ENCODE measurements around the gene SRCIN1.

The SRCIN1 gene

DNA sequence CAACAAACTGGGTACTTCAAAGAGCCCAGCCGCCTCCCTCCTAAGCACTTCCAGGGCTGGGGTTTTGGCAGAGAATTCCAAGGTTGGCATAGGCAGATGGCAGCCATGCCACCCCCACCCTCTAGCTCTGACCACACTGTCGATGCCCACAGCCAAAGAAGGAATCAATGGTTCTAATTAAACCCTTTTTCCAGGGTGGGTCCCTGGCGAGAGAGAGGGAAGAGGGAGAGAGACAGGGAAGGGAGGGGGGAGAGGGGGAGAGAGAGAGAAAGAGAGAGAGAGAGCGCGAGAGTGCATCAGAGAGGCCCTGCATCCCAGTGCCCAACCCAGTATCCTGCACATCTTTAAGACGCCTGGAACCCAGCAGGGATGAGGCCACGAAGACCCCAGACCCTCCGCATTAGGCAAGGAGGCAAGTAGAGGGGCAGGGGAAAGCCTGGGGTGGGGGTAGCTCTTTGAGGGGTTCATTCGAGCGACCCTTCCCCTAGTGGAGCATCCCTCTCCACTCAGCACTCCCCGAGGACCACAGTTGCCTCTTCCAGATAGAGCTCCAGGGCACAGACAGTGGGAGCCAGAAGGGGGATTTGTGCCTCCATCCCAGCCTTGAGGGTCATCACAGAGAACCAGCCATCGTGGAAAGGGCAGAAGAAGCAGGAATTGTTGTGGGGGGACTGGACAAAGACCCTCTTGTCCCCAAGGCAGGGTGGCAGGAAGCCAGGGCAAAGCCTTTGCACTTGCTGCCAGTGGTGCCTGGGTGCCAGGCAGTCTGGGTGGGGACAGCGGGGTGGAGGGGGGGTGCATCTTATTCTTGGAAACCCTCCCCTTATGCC lies 2.6 kb downstream of the SRCIN1 start:
- Histone ChIP-seq H3K36me3 (ENCODE audit: insufficient read depth) (no peaks in the 10 kb centered on the region), H3K27me3 (ENCODE audit: insufficient read depth, low read depth) (peaks cover 23% of the 10 kb centered on the region; the same call in 1 of the 2 replicates), H3K4me3 (IDR thresholded peaks at IDR 0.05; ENCODE audit: insufficient read depth, low read depth, low read length) (no peak overlapping the region), H3K4me2 (no peak overlapping the region), H2AFZ (ENCODE audit: low read depth) (no peak overlapping the region), H3K4me1 (ENCODE audit: low read depth, poor library complexity, severe bottlenecking) (peaks cover 8% of the 10 kb centered on the region), H3K27ac (no peak overlapping the region), H3K9ac (no peak overlapping the region), H3K79me2 (ENCODE audit: insufficient read depth, low read depth) (no peaks in the 10 kb centered on the region), H4K20me1 (ENCODE audit: insufficient read depth) (no peaks in the 10 kb centered on the region)
- TF ChIP-seq CTCF (conservative IDR thresholded peaks at IDR 0.05; ENCODE audit: low read depth, low read length) = no peak

DNA sequence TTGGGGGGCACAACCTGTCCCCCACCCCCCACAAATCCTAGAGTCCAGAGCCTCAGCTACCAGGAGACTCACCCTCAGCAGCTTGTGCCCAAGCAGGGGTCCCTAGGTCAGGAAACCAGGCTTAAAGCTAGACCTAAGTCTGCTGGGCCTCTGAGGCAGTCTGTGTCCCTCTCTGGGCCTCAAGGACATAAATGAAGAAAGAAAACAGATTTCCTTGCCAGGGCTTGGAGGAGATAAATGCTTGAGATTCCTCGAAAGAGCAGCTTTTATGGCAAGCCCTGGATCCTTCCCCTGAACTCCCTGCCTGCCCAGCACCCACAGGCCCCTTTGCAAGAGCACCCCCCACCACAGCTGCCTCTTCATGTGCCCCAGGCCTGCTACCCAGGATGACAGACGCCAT lies 3.3 kb downstream of the SRCIN1 start:
- Histone ChIP-seq H2AFZ (ENCODE audit: low read depth) (no peak overlapping the region), H3K79me2 (ENCODE audit: insufficient read depth, low read depth) (no peaks in the 10 kb centered on the region), H3K4me3 (IDR thresholded peaks at IDR 0.05; ENCODE audit: insufficient read depth, low read depth, low read length) (no peak overlapping the region), H3K9ac (no peak overlapping the region; the same call in 1 of the 2 replicates), H3K27ac (no peak overlapping the region), H3K4me2 (no peak overlapping the region), H4K20me1 (ENCODE audit: insufficient read depth) (no peaks in the 10 kb centered on the region), H3K36me3 (ENCODE audit: insufficient read depth) (no peaks in the 10 kb centered on the region), H3K4me1 (ENCODE audit: low read depth, poor library complexity, severe bottlenecking) (peaks cover 8% of the 10 kb centered on the region), H3K27me3 (ENCODE audit: insufficient read depth, low read depth) (peaks cover 23% of the 10 kb centered on the region; the same call in 1 of the 2 replicates)
- no peak for TF ChIP-seq CTCF (conservative IDR thresholded peaks at IDR 0.05; ENCODE audit: low read depth, low read length)

DNA sequence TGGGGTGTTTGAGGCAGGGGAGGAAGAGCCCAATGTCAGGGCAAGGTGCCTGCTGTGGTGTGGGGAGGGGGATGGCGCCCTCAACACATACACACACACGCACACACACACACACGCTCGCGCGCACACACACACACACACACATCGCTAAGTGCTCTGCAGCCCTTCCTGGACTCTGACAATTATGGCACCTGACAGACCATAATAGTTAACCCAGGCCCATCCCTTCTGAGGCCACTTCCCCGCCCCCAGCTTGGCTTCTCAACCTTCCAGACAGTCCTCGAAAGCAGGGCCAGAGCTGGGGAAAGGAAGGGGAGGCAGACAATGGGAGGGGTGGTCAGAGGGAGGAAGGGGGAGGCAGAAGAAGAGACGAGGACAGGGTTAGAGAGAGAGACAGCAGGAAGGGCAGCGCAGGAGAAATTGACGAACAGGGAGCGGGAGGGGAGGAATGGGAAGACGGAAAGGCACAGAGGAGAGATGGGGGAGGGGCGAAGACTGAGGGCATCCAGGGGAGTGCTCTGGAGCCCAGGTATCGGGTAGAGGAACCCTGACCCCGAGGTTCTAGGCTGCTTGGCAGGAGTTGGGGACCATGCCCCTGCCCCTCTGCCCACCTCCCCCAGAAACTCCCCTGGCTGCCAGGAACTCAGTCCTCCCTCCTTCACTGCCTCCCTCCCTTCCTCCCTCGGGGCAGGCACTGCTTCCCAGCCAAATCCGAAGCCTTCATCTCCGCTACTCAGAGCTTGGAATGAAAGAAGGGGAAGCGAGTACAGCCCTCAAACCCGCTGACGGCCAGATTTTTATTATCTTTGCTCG lies 4.0 kb downstream of the SRCIN1 start:
- H4K20me1 ChIP-seq (ENCODE audit: insufficient read depth) = no peaks in the 10 kb centered on the region

GRCh38 chr17:38600906-38601305 lies 4.8 kb downstream of the SRCIN1 start:
- Histone ChIP-seq H3K4me2 (no peak overlapping the region), H3K4me3 (IDR thresholded peaks at IDR 0.05; ENCODE audit: insufficient read depth, low read depth, low read length) (no peak overlapping the region), H2AFZ (ENCODE audit: low read depth) (no peak overlapping the region), H3K4me1 (ENCODE audit: low read depth, poor library complexity, severe bottlenecking) (no peaks in the 10 kb centered on the region), H3K27ac (no peak overlapping the region), H4K20me1 (ENCODE audit: insufficient read depth) (no peaks in the 10 kb centered on the region), H3K9ac (no peak overlapping the region), H3K27me3 (ENCODE audit: insufficient read depth, low read depth) (peaks cover 26% of the 10 kb centered on the region; the same call in 1 of the 2 replicates), H3K36me3 (ENCODE audit: insufficient read depth) (no peaks in the 10 kb centered on the region), H3K79me2 (ENCODE audit: insufficient read depth, low read depth) (no peaks in the 10 kb centered on the region)
- TF ChIP-seq CTCF (conservative IDR thresholded peaks at IDR 0.05; ENCODE audit: low read depth, low read length) = no peak

More for the DNA sequence above, 4.0 kb downstream of the SRCIN1 start:
- TF ChIP-seq CTCF (conservative IDR thresholded peaks at IDR 0.05; ENCODE audit: low read depth, low read length) = no peak
- Histone ChIP-seq H3K9ac (no peak overlapping the region), H3K27ac (no peak overlapping the region), H3K4me3 (IDR thresholded peaks at IDR 0.05; ENCODE audit: insufficient read depth, low read depth, low read length) (no peak overlapping the region), H3K4me2 (no peak overlapping the region), H2AFZ (ENCODE audit: low read depth) (no peak overlapping the region), H3K36me3 (ENCODE audit: insufficient read depth) (no peaks in the 10 kb centered on the region), H3K27me3 (ENCODE audit: insufficient read depth, low read depth) (peaks cover 23% of the 10 kb centered on the region; the same call in 1 of the 2 replicates), H3K79me2 (ENCODE audit: insufficient read depth, low read depth) (no peaks in the 10 kb centered on the region), H3K4me1 (ENCODE audit: low read depth, poor library complexity, severe bottlenecking) (peaks cover 3% of the 10 kb centered on the region)
